ENCODE results near the gene ARHGEF25.

The ARHGEF25 gene

GRCh38 chr12:57581802-57582201 lies 29.4 kb upstream of the ARHGEF25 start:
- no peak for TF ChIP-seq POLR2AphosphoS5 (IDR thresholded peaks at IDR 0.05; ENCODE audit: low read depth, low read length)
- TF ChIP-seq REST (IDR thresholded peaks at IDR 0.05; ENCODE audit: insufficient read depth in 1 of 2, low read depth in 2 of 2, low read length in 2 of 2), result no peak
- no peak for TF ChIP-seq TAF1 (IDR thresholded peaks at IDR 0.05; ENCODE audit: borderline replicate concordance, insufficient read depth, low read length)
- no peak for TF ChIP-seq SIN3A (IDR thresholded peaks at IDR 0.05; ENCODE audit: borderline replicate concordance, insufficient read depth, low read length)
- TF ChIP-seq FOXP2 (optimal IDR thresholded peaks at IDR 0.05; ENCODE audit: borderline replicate concordance, extremely low read depth, extremely low read length, insufficient read depth), result no peak

GRCh38 chr12:57582440-57582839 lies 28.8 kb upstream of the ARHGEF25 start:
- TF ChIP-seq POLR2AphosphoS5 (IDR thresholded peaks at IDR 0.05; ENCODE audit: low read depth, low read length) (no peak), REST (IDR thresholded peaks at IDR 0.05; ENCODE audit: insufficient read depth in 1 of 2, low read depth in 2 of 2, low read length in 2 of 2) (no peak), FOXP2 (optimal IDR thresholded peaks at IDR 0.05; ENCODE audit: borderline replicate concordance, extremely low read depth, extremely low read length, insufficient read depth) (no peak), TAF1 (IDR thresholded peaks at IDR 0.05; ENCODE audit: borderline replicate concordance, insufficient read depth, low read length) (no peak)

GRCh38 chr12:57583008-57583831 lies 28.0 kb upstream of the ARHGEF25 start:
- TF ChIP-seq POLR2AphosphoS5 (IDR thresholded peaks at IDR 0.05; ENCODE audit: low read depth, low read length) (no peak), TAF1 (IDR thresholded peaks at IDR 0.05; ENCODE audit: borderline replicate concordance, insufficient read depth, low read length) (no peak), FOXP2 (optimal IDR thresholded peaks at IDR 0.05; ENCODE audit: borderline replicate concordance, extremely low read depth, extremely low read length, insufficient read depth) (no peak), REST (IDR thresholded peaks at IDR 0.05; ENCODE audit: insufficient read depth in 1 of 2, low read depth in 2 of 2, low read length in 2 of 2) (no peak), SIN3A (IDR thresholded peaks at IDR 0.05; ENCODE audit: borderline replicate concordance, insufficient read depth, low read length) (no peak)

- no peak for TF ChIP-seq REST (IDR thresholded peaks at IDR 0.05; ENCODE audit: insufficient read depth in 1 of 2, low read depth in 2 of 2, low read length in 2 of 2)
- TF ChIP-seq TAF1 (IDR thresholded peaks at IDR 0.05; ENCODE audit: borderline replicate concordance, insufficient read depth, low read length), result no peak
- TF ChIP-seq POLR2AphosphoS5 (IDR thresholded peaks at IDR 0.05; ENCODE audit: low read depth, low read length), result no peak
- no peak for TF ChIP-seq SIN3A (IDR thresholded peaks at IDR 0.05; ENCODE audit: borderline replicate concordance, insufficient read depth, low read length)
- TF ChIP-seq FOXP2 (optimal IDR thresholded peaks at IDR 0.05; ENCODE audit: borderline replicate concordance, extremely low read depth, extremely low read length, insufficient read depth), result no peak
These were observed 27.2 kb upstream of the ARHGEF25 start for GRCh38 chr12:57584050-57584449.

Data from PFSK-1 (cell line).